ENCODE data around the gene MRPS2.

DNA sequence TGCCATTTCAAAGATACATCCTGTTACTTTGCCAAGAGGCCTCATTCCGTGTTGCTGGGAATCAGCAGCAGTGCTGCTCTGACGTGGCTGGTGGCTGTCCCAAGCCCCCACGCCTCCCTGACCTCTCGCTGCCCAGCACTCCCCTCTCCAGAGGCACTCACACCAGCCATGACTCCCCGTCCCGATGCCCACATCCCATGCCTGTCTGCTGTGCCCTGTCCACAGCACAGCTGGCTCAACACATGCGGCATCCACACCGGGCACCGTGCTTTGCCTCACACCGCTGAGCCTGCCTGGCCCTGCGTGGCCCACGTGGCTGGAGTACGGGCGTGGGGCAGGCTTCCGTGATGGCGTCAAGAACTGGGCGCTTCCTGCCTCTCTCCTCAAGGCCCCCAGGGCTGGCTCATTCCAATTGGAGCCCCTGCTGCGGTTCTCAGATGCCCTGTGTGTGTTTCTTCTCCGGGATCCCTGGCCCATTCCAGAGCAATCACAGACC, 12.9 kb downstream of the MRPS2 start:
- TF ChIP-seq, protein P1, sequence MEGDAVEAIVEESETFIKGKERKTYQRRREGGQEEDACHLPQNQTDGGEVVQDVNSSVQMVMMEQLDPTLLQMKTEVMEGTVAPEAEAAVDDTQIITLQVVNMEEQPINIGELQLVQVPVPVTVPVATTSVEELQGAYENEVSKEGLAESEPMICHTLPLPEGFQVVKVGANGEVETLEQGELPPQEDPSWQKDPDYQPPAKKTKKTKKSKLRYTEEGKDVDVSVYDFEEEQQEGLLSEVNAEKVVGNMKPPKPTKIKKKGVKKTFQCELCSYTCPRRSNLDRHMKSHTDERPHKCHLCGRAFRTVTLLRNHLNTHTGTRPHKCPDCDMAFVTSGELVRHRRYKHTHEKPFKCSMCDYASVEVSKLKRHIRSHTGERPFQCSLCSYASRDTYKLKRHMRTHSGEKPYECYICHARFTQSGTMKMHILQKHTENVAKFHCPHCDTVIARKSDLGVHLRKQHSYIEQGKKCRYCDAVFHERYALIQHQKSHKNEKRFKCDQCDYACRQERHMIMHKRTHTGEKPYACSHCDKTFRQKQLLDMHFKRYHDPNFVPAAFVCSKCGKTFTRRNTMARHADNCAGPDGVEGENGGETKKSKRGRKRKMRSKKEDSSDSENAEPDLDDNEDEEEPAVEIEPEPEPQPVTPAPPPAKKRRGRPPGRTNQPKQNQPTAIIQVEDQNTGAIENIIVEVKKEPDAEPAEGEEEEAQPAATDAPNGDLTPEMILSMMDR (IDR thresholded peaks at IDR 0.05; ENCODE audit: extremely low read depth in 1 of 2, insufficient read depth in 1 of 2, low read depth in 1 of 2, low read length in 2 of 2) = no peak
- TF ChIP-seq POLR2A (IDR thresholded peaks at IDR 0.05; ENCODE audit: low read depth, low read length) = no peak
- TF ChIP-seq POLR2AphosphoS5 (IDR thresholded peaks at IDR 0.05; ENCODE audit: insufficient read depth, low read depth, low read length) = no peak
- TF ChIP-seq GATA2 (IDR thresholded peaks at IDR 0.05; ENCODE audit: insufficient read depth, insufficient read length, low read depth, low read length) = no peak
- TF ChIP-seq EZH2 (IDR thresholded peaks at IDR 0.05; ENCODE audit: borderline replicate concordance, low read depth, low read length, severe bottlenecking) = no peak

All from endothelial cell of umbilical vein (primary cell).